Activated CD4-positive, alpha-beta memory T cell treated with anti-CD3 and anti-CD28 coated beads, Interleukin-2, amount 10 ng/mL, durations not matched to agents 7 days and 5 days (primary cell): ENCODE data around the gene CAMK1. TPM values are rescaled to one million over a fixed set of nuclear protein-coding genes. Genes with fewer than 3 reads are reported as not detected.
A peak's percentile ranks its signal among the peaks of the same experiment; 100 is the strongest.

Source experiments
- CTCF ChIA-PET: fragments of 350-600 bp; sonication (Branson Sonifier 250); formaldehyde crosslinking; loops from one replicate; lab custom pipeline; 2021; ENCODE audit warnings: antibody characterized with exemption, inconsistent platforms; lab: Charles Lee
- POLR2A ChIA-PET: fragments of 350-600 bp; sonication (Branson Sonifier 250); formaldehyde crosslinking; loops from one replicate; lab custom pipeline; 2021; ENCODE audit warnings: antibody characterized with exemption; lab: Charles Lee
- DNase-seq: peaks from one replicate; pipeline ENCODE4 v3.0.0-alpha.2; 2020
- H3K27ac Mint-ChIP-seq: one replicate; pipeline ENCODE4 v1.8.0; 2021; ENCODE audit warnings: mild to moderate bottlenecking, mixed read lengths
- H3K27me3 Mint-ChIP-seq: one replicate; pipeline ENCODE4 v1.8.0; 2021; ENCODE audit warnings: mixed read lengths
- H3K36me3 Mint-ChIP-seq: one replicate; pipeline ENCODE4 v1.8.0; 2021; ENCODE audit warnings: low read depth, mixed read lengths
- H3K4me1 Mint-ChIP-seq: one replicate; pipeline ENCODE4 v1.8.0; 2021; ENCODE audit warnings: mixed read lengths
- H3K4me3 Mint-ChIP-seq: one replicate; pipeline ENCODE4 v1.8.0; 2021; ENCODE audit warnings: mild to moderate bottlenecking, mixed read lengths
- H3K9me3 Mint-ChIP-seq: one replicate; pipeline ENCODE4 v1.8.0; 2021; ENCODE audit warnings: mixed read lengths
- total RNA-seq, 2 experiments: library from RNA; stranded (reverse); gene quantifications; one replicate each; pipeline ENCODE4 v1.2.3, GENCODE V29; 2021

The CAMK1 gene
- total RNA-seq, 2 experiments from 2014 or later, result 18.5 to 20.2 TPM

GRCh38 chr3:9807981-9808344 is 38.2 kb upstream of the CAMK1 start:
- no peak for DNase-seq
- H3K27ac Mint-ChIP-seq, result peak overlapping the region; percentile 93

GRCh38 chr3:9806688-9807589 is 37.2 kb upstream of the CAMK1 start:
- CTCF ChIA-PET, result interaction anchor here (0.8 to 2.1 kb wide), 4 partner anchors 11 to 87 kb away, joined by 3 to 6 read pairs (median 5); no protein-coding TSS in a partner anchor
- no peak for DNase-seq
- Mint-ChIP-seq H3K36me3 (peaks cover 73% of the 10 kb centered on the region), H3K4me3 (no peak overlapping the region), H3K4me1 (peaks cover 59% of the 10 kb centered on the region), H3K27ac (peak overlapping the region; percentile 93), H3K9me3 (no peaks in the 10 kb centered on the region), H3K27me3 (no peaks in the 10 kb centered on the region)
- POLR2A ChIA-PET, result interaction anchor here (1.3 to 9.4 kb wide), 4 partner anchors 13 to 126 kb away, joined by 3 to 137 read pairs (median 4); partner anchors contain the start of genes ARPC4, CRELD1 and TADA3

More at GRCh38 chr3:9807981-9808344, 38.2 kb upstream of the CAMK1 start:
- ChIA-PET CTCF (interaction anchor here (0.8 to 2.9 kb wide), 11 partner anchors 12 to 352 kb away, joined by 3 to 20 read pairs (median 4); partner anchors contain the start of genes ARPC4 and TADA3), POLR2A (interaction anchor here (0.9 to 9.4 kb wide), 12 partner anchors 8 to 159 kb away, joined by 3 to 137 read pairs (median 5); partner anchors contain the start of genes ARPC4, BRPF1, CAMK1 and CRELD1)
- Mint-ChIP-seq H3K4me3 (no peak overlapping the region), H3K36me3 (peaks cover 71% of the 10 kb centered on the region), H3K9me3 (no peaks in the 10 kb centered on the region), H3K27me3 (no peaks in the 10 kb centered on the region), H3K4me1 (peaks cover 59% of the 10 kb centered on the region)

- DNase-seq, result no peak
- H3K4me3 Mint-ChIP-seq, result no peak overlapping the region
- H3K4me1 Mint-ChIP-seq, result peaks cover 52% of the 10 kb centered on the region
- POLR2A ChIA-PET, result interaction anchor here (1.4 to 9.4 kb wide), 3 partner anchors 12 to 69 kb away, joined by 3 to 137 read pairs (median 4); partner anchors contain the start of genes ARPC4 and TADA3
- peaks cover 71% of the 10 kb centered on the region for H3K36me3 Mint-ChIP-seq
- CTCF ChIA-PET, result no interaction called here
- H3K27ac Mint-ChIP-seq, result no peak overlapping the region
- H3K27me3 Mint-ChIP-seq, result no peaks in the 10 kb centered on the region
- H3K9me3 Mint-ChIP-seq, result no peaks in the 10 kb centered on the region
Measured at GRCh38 chr3:9806137-9806536, 36.4 kb upstream of the CAMK1 start.

- DNase-seq, result no peak
- H3K9me3 Mint-ChIP-seq, result no peaks in the 10 kb centered on the region
- H3K27ac Mint-ChIP-seq, result no peak overlapping the region
- ChIA-PET POLR2A (interaction anchor here (0.8 to 9.4 kb wide), 5 partner anchors 11 to 68 kb away, joined by 3 to 137 read pairs (median 4); partner anchors contain the start of genes ARPC4, OGG1 and TADA3), CTCF (interaction anchor here (0.6 to 1.5 kb wide), 4 partner anchors 22 to 178 kb away, joined by 3 to 7 read pairs (median 4); partner anchors contain the start of gene CRELD1)
- H3K27me3 Mint-ChIP-seq, result no peaks in the 10 kb centered on the region
- H3K4me1 Mint-ChIP-seq, result peaks cover 44% of the 10 kb centered on the region
- peaks cover 73% of the 10 kb centered on the region for H3K36me3 Mint-ChIP-seq
- H3K4me3 Mint-ChIP-seq, result no peak overlapping the region
Measured at GRCh38 chr3:9804996-9805395, 35.2 kb upstream of the CAMK1 start.

- ChIA-PET CTCF (no interaction called here), POLR2A (interaction anchor here (1.0 to 9.4 kb wide), 5 partner anchors 10 to 72 kb away, joined by 3 to 137 read pairs (median 4); partner anchors contain the start of genes ARPC4, BRPF1, CAMK1 and TADA3)
- no peaks in the 10 kb centered on the region for H3K27me3 Mint-ChIP-seq
- peaks cover 31% of the 10 kb centered on the region for H3K4me1 Mint-ChIP-seq
- H3K36me3 Mint-ChIP-seq, result peaks cover 81% of the 10 kb centered on the region
- no peak for DNase-seq
- no peaks in the 10 kb centered on the region for H3K9me3 Mint-ChIP-seq
- H3K4me3 Mint-ChIP-seq, result no peak overlapping the region
- no peak overlapping the region for H3K27ac Mint-ChIP-seq
Measured at GRCh38 chr3:9803494-9803893, 33.7 kb upstream of the CAMK1 start.

GRCh38 chr3:9800529-9800928 is 30.8 kb upstream of the CAMK1 start:
- ChIA-PET POLR2A (interaction anchor here (0.8 kb wide), 1 partner anchor 13 kb away, joined by 3 read pairs; no protein-coding TSS in a partner anchor), CTCF (no interaction called here)
- no peak for DNase-seq
- no peaks in the 10 kb centered on the region for H3K9me3 Mint-ChIP-seq
- H3K4me3 Mint-ChIP-seq, result no peak overlapping the region
- H3K4me1 Mint-ChIP-seq, result peaks cover 27% of the 10 kb centered on the region
- no peak overlapping the region for H3K27ac Mint-ChIP-seq
- H3K36me3 Mint-ChIP-seq, result peaks cover 79% of the 10 kb centered on the region
- H3K27me3 Mint-ChIP-seq, result no peaks in the 10 kb centered on the region

GRCh38 chr3:9797196-9797945 is 27.6 kb upstream of the CAMK1 start:
- Mint-ChIP-seq H3K27me3 (no peaks in the 10 kb centered on the region), H3K27ac (peak overlapping the region; percentile 10)
- POLR2A ChIA-PET, result interaction anchor here (0.5 to 8.7 kb wide), 4 partner anchors 9 to 523 kb away, joined by 3 to 137 read pairs (median 3); partner anchors contain the start of genes SEC13 and TTLL3

GRCh38 chr3:9795207-9795606 is 25.5 kb upstream of the CAMK1 start:
- Mint-ChIP-seq H3K27me3 (no peaks in the 10 kb centered on the region), H3K9me3 (no peaks in the 10 kb centered on the region), H3K4me3 (peak overlapping the region; percentile 35), H3K36me3 (peaks cover 72% of the 10 kb centered on the region), H3K4me1 (peaks cover 55% of the 10 kb centered on the region), H3K27ac (peak overlapping the region; percentile 47)
- no peak for DNase-seq
- ChIA-PET CTCF (interaction anchor here (1.5 kb wide), 1 partner anchor 68 kb away, joined by 4 read pairs; no protein-coding TSS in a partner anchor), POLR2A (interaction anchor here (1.1 to 8.7 kb wide), 2 partner anchors 11 to 138 kb away, joined by 3 to 137 read pairs; partner anchors contain the start of gene TTLL3)

More at GRCh38 chr3:9797196-9797945, 27.6 kb upstream of the CAMK1 start:
- Mint-ChIP-seq H3K9me3 (no peaks in the 10 kb centered on the region), H3K36me3 (peaks cover 69% of the 10 kb centered on the region), H3K4me3 (no peak overlapping the region), H3K4me1 (peaks cover 37% of the 10 kb centered on the region)
- CTCF ChIA-PET, result interaction anchor here (0.7 to 1.0 kb wide), 3 partner anchors 10 to 104 kb away, joined by 3 to 4 read pairs (median 3); no protein-coding TSS in a partner anchor
- DNase-seq, result no peak

- H3K9me3 Mint-ChIP-seq, result no peaks in the 10 kb centered on the region
- peak overlapping the region; percentile 97 for H3K4me3 Mint-ChIP-seq
- H3K36me3 Mint-ChIP-seq, result peaks cover 69% of the 10 kb centered on the region
- H3K27me3 Mint-ChIP-seq, result no peaks in the 10 kb centered on the region
- POLR2A ChIA-PET, result interaction anchor here (0.9 to 8.7 kb wide), 5 partner anchors 12 to 398 kb away, joined by 4 to 137 read pairs (median 56); partner anchors contain the start of genes OGG1 and TTLL3
- peaks cover 59% of the 10 kb centered on the region for H3K4me1 Mint-ChIP-seq
- no peak for DNase-seq
- peak overlapping the region; percentile 58 for H3K27ac Mint-ChIP-seq
- CTCF ChIA-PET, result interaction anchor here (1.5 kb wide), 1 partner anchor 67 kb away, joined by 4 read pairs; no protein-coding TSS in a partner anchor
Measured at GRCh38 chr3:9794400-9794799, 24.7 kb upstream of the CAMK1 start.

GRCh38 chr3:9793161-9793781 is 23.5 kb upstream of the CAMK1 start:
- peak; percentile 44 for DNase-seq
- Mint-ChIP-seq H3K27ac (peak overlapping the region; percentile 99), H3K27me3 (no peaks in the 10 kb centered on the region), H3K4me1 (peaks cover 63% of the 10 kb centered on the region), H3K4me3 (peak overlapping the region; percentile 97), H3K9me3 (no peaks in the 10 kb centered on the region), H3K36me3 (peaks cover 68% of the 10 kb centered on the region)
- POLR2A ChIA-PET, result interaction anchor here (0.7 to 8.7 kb wide), 30 partner anchors 13 to 527 kb away, joined by 3 to 137 read pairs (median 6); partner anchors contain the start of genes BRPF1, CAMK1, CRELD1 and EMC3
- CTCF ChIA-PET, result interaction anchor here (0.6 to 1.9 kb wide), 10 partner anchors 13 to 407 kb away, joined by 3 to 20 read pairs (median 5); partner anchors contain the start of genes CRELD1, OGG1 and TTLL3
